ENCODE measurements around the gene FUBP1.

GRCh38 chr1:78003070-78003746, 24.3 kb upstream of the FUBP1 start:
- no peak for TF ChIP-seq ZNF503 (CRISPR knock-in tag; IDR thresholded peaks at IDR 0.05)
- TF ChIP-seq DPF2 (CRISPR knock-in tag; IDR thresholded peaks at IDR 0.05; ENCODE audit: borderline replicate concordance, low read depth): no peak
- no peak for TF ChIP-seq RFX5 (IDR thresholded peaks at IDR 0.05; ENCODE audit: low read depth, low read length)
- no peak for TF ChIP-seq RBM22 (optimal IDR thresholded peaks at IDR 0.05; ENCODE audit: low read length)
- TF ChIP-seq POLR2A (IDR thresholded peaks at IDR 0.05; ENCODE audit: insufficient read depth in 1 of 2, low read depth in 2 of 2, low read length in 2 of 2): no peak
- TF ChIP-seq JUND (CRISPR knock-in tag; IDR thresholded peaks at IDR 0.05): no peak
- no peak for TF ChIP-seq PRDM10 (CRISPR knock-in tag; IDR thresholded peaks at IDR 0.05; ENCODE audit: low read depth)
- TF ChIP-seq RAD51 (IDR thresholded peaks at IDR 0.05; ENCODE audit: borderline replicate concordance): no peak
- TF ChIP-seq NR0B2 (CRISPR knock-in tag; IDR thresholded peaks at IDR 0.05): no peak
- TF ChIP-seq HMG20B (CRISPR knock-in tag; conservative IDR thresholded peaks at IDR 0.05): no peak
- TF ChIP-seq CTCF (CRISPR knock-in tag; IDR thresholded peaks at IDR 0.05): no peak
- no peak for TF ChIP-seq CC2D1A (CRISPR knock-in tag; IDR thresholded peaks at IDR 0.05)
- no peak for TF ChIP-seq USF2 (IDR thresholded peaks at IDR 0.05; ENCODE audit: low read depth, low read length)
- TF ChIP-seq USF2 (CRISPR knock-in tag; IDR thresholded peaks at IDR 0.05; ENCODE audit: borderline replicate concordance): no peak
